Naive thymus-derived CD4-positive, alpha-beta T cell (primary cell): ENCODE results near the gene SLC35F6. TPM values are rescaled to one million over a fixed set of nuclear protein-coding genes. Genes with fewer than 3 reads are reported as not detected.

Experiments used
- ATAC-seq: fragments of 150-1000 bp; cut with Tn5 transposase; 2 replicates; pipeline ENCODE4 v1.10.0; 2021; ENCODE audit warnings: mild to moderate bottlenecking, moderate library complexity
- CTCF ChIA-PET: fragments of 350-600 bp; sonication (Branson Sonifier 250); formaldehyde crosslinking; loops from one replicate; lab custom pipeline; 2021; ENCODE audit warnings: antibody characterized with exemption; lab: Charles Lee
- POLR2A ChIA-PET: fragments of 350-600 bp; sonication (Branson Sonifier 250); formaldehyde crosslinking; loops from one replicate; lab custom pipeline; 2021; ENCODE audit warnings: antibody characterized with exemption, inconsistent platforms; lab: Charles Lee
- DNase-seq, 9 donors: peaks; one replicate each; pipeline versions ENCODE4 v3.0.0 to v3.0.0-alpha.2; 2020 to 2022; ENCODE audit warnings: mixed read lengths in 1 of 9
- H3K27ac ChIP-seq: one replicate; pipeline ENCODE4 v1.7.0; 2013; ENCODE audit warnings: mild to moderate bottlenecking, low read depth, low read length, moderate library complexity
- H3K27me3 ChIP-seq, 2 donors: one replicate each; pipeline ENCODE4 v1.7.0; 2013; ENCODE audit warnings: low read length in 2 of 2, mild to moderate bottlenecking in 2 of 2, moderate library complexity in 2 of 2; ENCODE audit not compliant: control insufficient read depth in 2 of 2, insufficient read depth in 2 of 2
- H3K36me3 ChIP-seq, 3 experiments: 1 replicate in 2 of 3; 2 replicates in 1 of 3; pipeline ENCODE4 v1.7.0; 2013; ENCODE audit warnings: low read length in 3 of 3, mild to moderate bottlenecking in 3 of 3, moderate library complexity in 1 of 3; ENCODE audit not compliant: insufficient read depth in 3 of 3, control insufficient read depth in 2 of 3
- H3K4me1 ChIP-seq, 2 donors: one replicate each; pipeline ENCODE4 v1.7.0; 2013; ENCODE audit warnings: low read length in 2 of 2, mild to moderate bottlenecking in 2 of 2, moderate library complexity in 1 of 2; ENCODE audit not compliant: control insufficient read depth in 2 of 2, insufficient read depth in 2 of 2
- H3K4me3 ChIP-seq: 2 replicates; pipeline ENCODE4 v1.7.0; 2013; ENCODE audit warnings: mild to moderate bottlenecking, low read length
- H3K9me3 ChIP-seq, 3 experiments: 1 replicate in 2 of 3; 2 replicates in 1 of 3; pipeline ENCODE4 v1.7.0; 2013; ENCODE audit warnings: low read length in 3 of 3; ENCODE audit not compliant: control insufficient read depth in 2 of 3
- H3K27ac Mint-ChIP-seq, 9 donors: one replicate each; pipeline ENCODE4 v1.8.0; 2020 to 2022; ENCODE audit warnings: mixed read lengths in 9 of 9, mild to moderate bottlenecking in 8 of 9, moderate library complexity in 5 of 9, inconsistent platforms in 2 of 9
- H3K27me3 Mint-ChIP-seq, 5 donors: one replicate each; pipeline ENCODE4 v1.8.0; 2021 to 2022; ENCODE audit warnings: mixed read lengths in 5 of 5, mild to moderate bottlenecking in 1 of 5
- H3K36me3 Mint-ChIP-seq, 5 donors: one replicate each; pipeline ENCODE4 v1.8.0; 2020 to 2022; ENCODE audit warnings: mixed read lengths in 5 of 5, mild to moderate bottlenecking in 3 of 5, inconsistent platforms in 1 of 5
- H3K4me1 Mint-ChIP-seq, 7 donors: one replicate each; pipeline ENCODE4 v1.8.0; 2020 to 2022; ENCODE audit warnings: mixed read lengths in 7 of 7, mild to moderate bottlenecking in 3 of 7, inconsistent platforms in 1 of 7
- H3K4me3 Mint-ChIP-seq, 10 donors: one replicate each; pipeline ENCODE4 v1.8.0; 2020 to 2022; ENCODE audit warnings: mild to moderate bottlenecking in 10 of 10, mixed read lengths in 10 of 10, moderate library complexity in 6 of 10, inconsistent platforms in 2 of 10
- H3K9me3 Mint-ChIP-seq, 11 donors: one replicate each; pipeline ENCODE4 v1.8.0; 2020 to 2022; ENCODE audit warnings: mixed read lengths in 11 of 11, mild to moderate bottlenecking in 4 of 11, inconsistent platforms in 1 of 11, moderate library complexity in 1 of 11
- intact Hi-C, 2 donors: fragments of 100-400 bp; cut with micrococcal nuclease; formaldehyde crosslinking; loops; one replicate each; pipeline ENCODE4 v1.15.1; 2023
- polyA plus RNA-seq, 2 donors: library from polyadenylated mRNA; unstranded; fragments of 300-500 nt; fragmentation: Illumina TruSeq; gene quantifications; one replicate each; pipeline ENCODE4 v1.2.3, GENCODE V29; 2021
- total RNA-seq, 6 experiments: library from RNA in 5 of 6; stranded (reverse) in 5 of 6; gene quantifications; 1 replicate in 5 of 6; 2 replicates in 1 of 6; pipeline ENCODE4 v1.2.3 and lab custom pipeline; 2021 to 2026

The SLC35F6 gene
- total and polyA plus RNA-seq, 7 experiments from 2014 or later: 4.7 to 22.5 (median 19.1) TPM

DNA sequence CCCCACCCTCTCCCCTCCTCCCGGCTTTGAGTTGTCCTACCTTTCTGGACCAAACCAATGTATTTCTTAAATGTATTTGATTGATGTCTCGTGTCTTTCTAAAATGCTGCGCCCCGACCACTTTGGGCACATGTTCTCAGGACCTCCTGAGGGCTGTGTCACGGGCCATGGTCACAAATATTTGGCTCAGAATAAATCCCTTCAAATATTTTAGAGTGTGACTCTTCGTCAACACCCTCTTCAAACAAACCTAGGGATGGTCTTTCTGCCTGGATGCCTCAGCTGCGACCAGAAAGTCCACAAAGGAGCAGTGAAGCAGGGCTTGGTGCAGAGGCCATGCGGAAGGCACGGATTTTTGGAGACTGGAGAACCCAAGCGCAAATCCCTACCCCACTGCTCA, 1.1 kb upstream of the SLC35F6 start:
- ATAC-seq (no peak), DNase-seq (no peak)
- no peak overlapping the region for H3K4me3 ChIP-seq
- Mint-ChIP-seq H3K4me1 (peaks cover 21 to 45% (median 31%) of the 10 kb centered on the region in 7 donors), H3K36me3 (peaks cover 0 to 3% (median 0%) of the 10 kb centered on the region in 5 donors), H3K9me3 (peaks cover 0 to 1% (median 0%) of the 10 kb centered on the region in 11 donors), H3K4me3 (peak overlapping the region; percentile 85 to 97 (median 94)), H3K27ac (peak overlapping the region in 6 of 9 donors; percentile 9 to 92 (median 82)), H3K27me3 (peaks cover 0 to 6% (median 0%) of the 10 kb centered on the region in 5 donors)
- intact Hi-C loops: loop anchor here (5.0 to 10.0 kb wide), 5 partner anchors 416 to 1791 kb away; partner anchors contain the start of genes ADGRF3 (in 2 of the 2), SELENOI (in 2 of the 2), BABAM2 (in 1 of the 2) and DNAJC27 (in 1 of the 2)
- H3K4me1 ChIP-seq: peaks cover 23% of the 10 kb centered on the region in 2 donors
- no peaks in the 10 kb centered on the region for H3K9me3 ChIP-seq
- no peak overlapping the region for H3K27ac ChIP-seq
- H3K36me3 ChIP-seq: peaks cover 0 to 6% (median 0%) of the 10 kb centered on the region in 3 experiments
- no peaks in the 10 kb centered on the region for H3K27me3 ChIP-seq
- CTCF ChIA-PET: no interaction called here
- POLR2A ChIA-PET: interaction anchor here (0.5 to 0.6 kb wide), 3 partner anchors 81 to 211 kb away, joined by 3 to 5 read pairs (median 3); no protein-coding TSS in a partner anchor

DNA sequence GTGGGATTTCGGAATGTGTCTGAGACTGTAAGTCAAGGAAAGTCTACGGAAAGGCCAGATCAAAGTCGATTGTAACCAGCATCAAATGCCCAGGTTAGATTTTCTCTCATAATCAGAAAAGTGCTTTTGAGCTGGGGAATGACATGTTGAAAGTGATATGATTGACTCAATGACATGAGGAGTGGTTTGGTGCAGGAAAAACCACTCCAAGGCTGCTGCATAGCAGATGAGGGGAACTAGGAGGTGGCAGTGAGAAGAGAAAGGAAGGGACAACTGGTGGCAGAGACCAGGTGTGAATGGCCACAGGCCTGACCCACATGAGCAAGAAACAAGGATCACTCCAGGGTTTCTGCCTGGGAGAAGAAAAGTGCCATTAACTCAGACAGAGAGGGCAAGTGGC, 822 bp downstream of the SLC35F6 start:
- peak overlapping the region; percentile 62 to 97 (median 91) for H3K27ac Mint-ChIP-seq
- H3K4me1 ChIP-seq: peaks cover 23% of the 10 kb centered on the region in 2 donors
- DNase-seq (no peak), ATAC-seq (no peak)
- H3K36me3 ChIP-seq: peaks cover 0 to 6% (median 0%) of the 10 kb centered on the region in 3 experiments
- no peaks in the 10 kb centered on the region for H3K27me3 ChIP-seq
- H3K27me3 Mint-ChIP-seq: peaks cover 0 to 6% (median 0%) of the 10 kb centered on the region in 5 donors
- peaks cover 0 to 3% (median 0%) of the 10 kb centered on the region in 11 donors for H3K9me3 Mint-ChIP-seq
- intact Hi-C loops: loop anchor here (1.0 to 10.0 kb wide), 8 partner anchors 7 to 1793 kb away; partner anchors contain the start of genes ADGRF3 (in 2 of the 2), SELENOI (in 2 of the 2), AGBL5 (in 1 of the 2) and BABAM2 (in 1 of the 2)
- H3K27ac ChIP-seq: peak overlapping the region; percentile 82
- H3K4me1 Mint-ChIP-seq: peaks cover 31 to 60% (median 45%) of the 10 kb centered on the region in 7 donors
- H3K4me3 ChIP-seq: peak overlapping the region; percentile 92
- POLR2A ChIA-PET: interaction anchor here (1.0 to 1.2 kb wide), 2 partner anchors 7 to 9 kb away, joined by 3 read pairs; no protein-coding TSS in a partner anchor
- no peaks in the 10 kb centered on the region for H3K9me3 ChIP-seq
- CTCF ChIA-PET: interaction anchor here (1.5 to 2.3 kb wide), 2 partner anchors 10 to 81 kb away, joined by 3 to 7 read pairs; no protein-coding TSS in a partner anchor
- peaks cover 0 to 3% (median 0%) of the 10 kb centered on the region in 5 donors for H3K36me3 Mint-ChIP-seq
- H3K4me3 Mint-ChIP-seq: peak overlapping the region; percentile 85 to 97 (median 94)

DNA sequence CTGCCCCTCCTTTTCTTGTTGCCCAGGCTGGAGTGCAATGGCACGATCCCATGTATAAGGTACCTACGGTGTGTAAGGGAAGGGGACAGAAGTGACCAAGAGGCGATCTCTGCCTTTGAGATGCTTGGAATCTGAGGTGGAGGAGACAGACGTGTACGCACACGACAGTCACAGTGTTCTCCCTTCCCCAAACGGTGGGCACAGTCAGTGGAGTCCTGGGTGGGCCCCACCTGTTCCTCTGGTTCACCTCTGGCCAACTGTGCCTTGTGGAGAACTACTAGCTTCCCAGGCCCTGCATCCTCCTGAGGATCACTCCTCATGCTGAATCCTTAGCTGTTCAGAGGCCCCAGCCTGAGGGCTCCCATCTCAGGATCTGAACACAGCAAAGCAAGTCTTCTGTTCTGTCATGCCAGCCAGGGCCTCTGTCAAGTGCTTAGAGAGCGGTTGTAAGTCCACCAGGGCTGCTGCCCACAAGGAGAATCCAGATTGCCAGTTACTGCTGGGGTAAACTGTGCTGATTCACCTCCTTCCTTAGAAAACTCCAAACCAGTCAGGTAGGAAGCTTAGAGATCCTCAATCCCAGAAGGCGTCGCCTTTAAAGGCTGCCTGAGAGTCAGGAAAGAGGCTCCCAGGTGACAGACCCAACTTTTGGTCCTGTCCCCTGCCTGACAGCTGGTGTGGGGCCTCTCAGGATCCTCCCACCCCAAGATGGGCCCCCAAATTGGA, 1.6 kb downstream of the SLC35F6 start:
- intact Hi-C loops: loop anchor here in 1 of 2 donors (2.0 to 10.0 kb wide), 3 partner anchors 285 to 731 kb away; partner anchors contain the start of genes AGBL5 and RAB10
- H3K27ac Mint-ChIP-seq: peak overlapping the region; percentile 15 to 97 (median 89)
- peaks cover 32 to 68% (median 50%) of the 10 kb centered on the region in 7 donors for H3K4me1 Mint-ChIP-seq
- Histone ChIP-seq H3K27ac (peak overlapping the region; percentile 82), H3K4me3 (no peak overlapping the region), H3K9me3 (no peaks in the 10 kb centered on the region), H3K4me1 (peaks cover 23% of the 10 kb centered on the region in 2 donors), H3K36me3 (peaks cover 0 to 6% (median 0%) of the 10 kb centered on the region in 3 experiments), H3K27me3 (no peaks in the 10 kb centered on the region)
- peaks cover 0 to 3% (median 0%) of the 10 kb centered on the region in 5 donors for H3K36me3 Mint-ChIP-seq
- POLR2A ChIA-PET: interaction anchor here (0.5 to 1.2 kb wide), 2 partner anchors 8 to 496 kb away, joined by 3 to 4 read pairs; no protein-coding TSS in a partner anchor
- DNase-seq (no peak), ATAC-seq (no peak)
- H3K4me3 Mint-ChIP-seq: peak overlapping the region; percentile 85 to 97 (median 94)
- peaks cover 0 to 6% (median 0%) of the 10 kb centered on the region in 5 donors for H3K27me3 Mint-ChIP-seq
- CTCF ChIA-PET: interaction anchor here (1.5 to 2.3 kb wide), 2 partner anchors 9 to 80 kb away, joined by 3 to 7 read pairs; no protein-coding TSS in a partner anchor
- peaks cover 0 to 3% (median 0%) of the 10 kb centered on the region in 11 donors for H3K9me3 Mint-ChIP-seq

DNA sequence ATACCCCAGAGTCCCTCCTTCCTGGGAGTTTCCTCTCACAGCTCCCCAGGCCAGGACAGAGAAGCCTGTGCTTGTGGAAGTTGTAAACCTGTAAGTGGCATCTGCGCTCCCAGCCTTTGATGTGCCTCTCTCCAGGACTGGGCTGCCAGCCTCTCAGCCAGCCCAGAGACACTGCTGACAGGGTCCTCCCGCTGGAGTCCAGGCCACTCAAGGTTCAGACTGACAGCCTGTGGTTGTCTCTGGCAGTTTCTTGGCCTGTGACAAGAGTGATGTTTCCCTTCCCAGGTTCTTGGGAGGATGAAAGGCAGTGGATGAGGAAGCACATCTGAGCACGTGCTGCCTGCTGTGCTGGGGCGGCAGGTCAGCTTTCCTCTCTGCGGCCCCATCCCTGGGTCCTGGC, 3.0 kb downstream of the SLC35F6 start:
- Histone ChIP-seq H3K4me3 (no peak overlapping the region), H3K36me3 (peaks cover 0 to 6% (median 0%) of the 10 kb centered on the region in 3 experiments), H3K27ac (no peak overlapping the region), H3K9me3 (no peaks in the 10 kb centered on the region), H3K4me1 (peaks cover 32 to 38% of the 10 kb centered on the region in 2 donors), H3K27me3 (no peaks in the 10 kb centered on the region)
- POLR2A ChIA-PET: interaction anchor here (0.8 kb wide), 1 partner anchor 18 kb away, joined by 4 read pairs; the partner anchor contains the start of gene CENPA
- peaks cover 0 to 5% (median 0%) of the 10 kb centered on the region in 5 donors for H3K27me3 Mint-ChIP-seq
- CTCF ChIA-PET: interaction anchor here (2.3 kb wide), 1 partner anchor 79 kb away, joined by 7 read pairs; no protein-coding TSS in a partner anchor
- intact Hi-C loops: loop anchor here in 1 of 2 donors (10.0 kb wide), 2 partner anchors 582 to 732 kb away; partner anchors contain the start of gene RAB10
- peak overlapping the region in 5 of 9 donors; percentile 18 to 84 (median 25) for H3K27ac Mint-ChIP-seq
- ATAC-seq: no peak
- peaks cover 0 to 6% (median 0%) of the 10 kb centered on the region in 5 donors for H3K36me3 Mint-ChIP-seq
- no peak for DNase-seq
- H3K9me3 Mint-ChIP-seq: peaks cover 0 to 3% (median 0%) of the 10 kb centered on the region in 11 donors
- peak overlapping the region in 3 of 10 donors; percentile 3 to 34 (median 30) for H3K4me3 Mint-ChIP-seq
- H3K4me1 Mint-ChIP-seq: peaks cover 41 to 83% (median 64%) of the 10 kb centered on the region in 7 donors

DNA sequence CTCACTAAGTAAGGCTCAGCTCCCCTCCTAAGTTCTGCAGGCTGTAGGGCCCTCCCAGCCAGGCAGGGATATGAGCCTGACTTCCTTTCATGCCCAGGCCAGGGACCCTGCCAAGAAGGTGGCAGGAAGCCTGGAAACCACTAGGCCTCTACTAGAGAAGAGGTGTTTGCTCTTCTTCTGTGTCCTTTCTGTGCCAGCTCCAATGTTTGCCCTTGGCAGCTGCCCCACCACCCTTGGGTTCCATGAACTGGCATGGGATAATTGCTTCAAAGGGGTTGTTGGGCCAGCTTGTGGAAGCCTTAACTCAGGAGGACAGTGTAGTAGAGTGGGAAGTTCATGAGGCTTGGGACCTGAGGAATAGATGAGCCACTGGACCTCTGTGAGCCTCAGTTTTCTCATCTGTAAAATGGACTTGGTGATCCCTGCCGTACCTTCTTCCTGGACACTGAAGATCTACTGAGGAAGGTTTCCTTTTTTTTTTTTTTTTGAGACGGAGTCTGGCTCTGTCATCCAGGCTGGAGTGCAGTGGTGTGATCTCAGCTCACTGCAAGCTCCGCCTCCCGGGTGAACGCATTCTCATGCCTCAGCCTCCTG, 3.9 kb downstream of the SLC35F6 start:
- POLR2A ChIA-PET: interaction anchor here (0.8 kb wide), 1 partner anchor 18 kb away, joined by 4 read pairs; the partner anchor contains the start of gene CENPA
- peaks cover 0 to 2% (median 0%) of the 10 kb centered on the region in 5 donors for H3K27me3 Mint-ChIP-seq
- Histone ChIP-seq H3K4me3 (no peak overlapping the region), H3K36me3 (peaks cover 0 to 6% (median 0%) of the 10 kb centered on the region in 3 experiments), H3K27ac (no peak overlapping the region), H3K4me1 (peaks cover 39 to 47% of the 10 kb centered on the region in 2 donors), H3K27me3 (no peaks in the 10 kb centered on the region), H3K9me3 (no peaks in the 10 kb centered on the region)
- no peak for ATAC-seq
- H3K9me3 Mint-ChIP-seq: peaks cover 0 to 3% (median 0%) of the 10 kb centered on the region in 11 donors
- CTCF ChIA-PET: no interaction called here
- peaks cover 48 to 91% (median 72%) of the 10 kb centered on the region in 7 donors for H3K4me1 Mint-ChIP-seq
- intact Hi-C loops: loop anchor here in 1 of 2 donors (10.0 kb wide), 2 partner anchors 583 to 733 kb away; partner anchors contain the start of gene RAB10
- H3K27ac Mint-ChIP-seq: peak overlapping the region in 2 of 9 donors; percentile 58 to 69
- H3K36me3 Mint-ChIP-seq: peaks cover 0 to 8% (median 0%) of the 10 kb centered on the region in 5 donors
- H3K4me3 Mint-ChIP-seq: no peak overlapping the region
- DNase-seq: no peak
